OCI-LY7 (cell line): ENCODE measurements around the gene XDH. TPM values are rescaled to one million over a fixed set of nuclear protein-coding genes. Genes with fewer than 3 reads are reported as not detected.

ENCODE experiments used
- BruUV-seq: library from RNA; stranded (reverse); fragments of 400-500 nt; replicated peaks from 2 replicates; lab custom pipeline; 2021; lab: Mats Ljungman, UMichigan
- CTCF ChIA-PET: fragments of 300-600 bp; sonication (Branson Sonifier 250); formaldehyde crosslinking; loops from one replicate; lab custom pipeline; 2022; ENCODE audit warnings: antibody characterized with exemption; ENCODE audit not compliant: unreplicated experiment; lab: Charles Lee
- POLR2A ChIA-PET: fragments of 300-600 bp; sonication (Branson Sonifier 250); formaldehyde crosslinking; loops from one replicate; lab custom pipeline; 2022; ENCODE audit warnings: antibody characterized with exemption; lab: Charles Lee
- DNase-seq: peaks from one replicate; pipeline ENCODE4 v3.0.0-alpha.2; 2015; ENCODE audit warnings: low spot score
- H2AFZ ChIP-seq: fragments of 200-600 bp; sonication (generic), shearing (Covaris generic); 2 replicates; pipeline ENCODE4 v1.6.1; 2014; ENCODE audit warnings: mild to moderate bottlenecking, antibody characterized with exemption, low read length, moderate library complexity
- H3K27ac ChIP-seq: fragments of 200-600 bp; sonication (generic); 2 replicates; pipeline ENCODE4 v1.5.1; 2014; ENCODE audit warnings: mixed run types, low read depth, mild to moderate bottlenecking, moderate library complexity, low read length, inconsistent platforms; ENCODE audit not compliant: poor library complexity, severe bottlenecking
- H3K36me3 ChIP-seq: fragments of 200-600 bp; sonication (generic); 2 replicates; pipeline ENCODE4 v1.6.1; 2014; ENCODE audit warnings: mild to moderate bottlenecking, antibody characterized with exemption, low read length, moderate library complexity, mixed read lengths; ENCODE audit not compliant: insufficient read depth
- H3K4me1 ChIP-seq: fragments of 200-600 bp; sonication (generic); 2 replicates; pipeline ENCODE4 v1.5.1; 2014; ENCODE audit warnings: mild to moderate bottlenecking, low read length; ENCODE audit not compliant: insufficient read depth, poor library complexity, severe bottlenecking
- H3K4me2 ChIP-seq: fragments of 200-600 bp; sonication (generic); 2 replicates; pipeline ENCODE4 v1.6.1; 2014; ENCODE audit warnings: mild to moderate bottlenecking, low read length
- H3K4me3 ChIP-seq: fragments of 200-600 bp; sonication (generic); 2 replicates; pipeline ENCODE4 v1.5.1; 2014; ENCODE audit warnings: mild to moderate bottlenecking, low read depth, low read length; ENCODE audit not compliant: poor library complexity, severe bottlenecking
- H3K79me2 ChIP-seq: fragments of 200-600 bp; sonication (generic); 2 replicates; pipeline ENCODE4 v1.6.1; 2016; ENCODE audit warnings: low read depth, mild to moderate bottlenecking, low read length, moderate library complexity, mixed read lengths; ENCODE audit not compliant: insufficient read depth
- H3K9me2 ChIP-seq: fragments of 200-600 bp; sonication (generic); 2 replicates; pipeline ENCODE4 v1.6.1; 2016; ENCODE audit warnings: mild to moderate bottlenecking, low read length, mixed read lengths; ENCODE audit not compliant: insufficient read depth
- H3K9me3 ChIP-seq: fragments of 200-600 bp; sonication (generic); 2 replicates; pipeline ENCODE4 v1.6.1; 2014; ENCODE audit warnings: mild to moderate bottlenecking, mixed run types, low read length, mixed read lengths
- H4K20me1 ChIP-seq: fragments of 200-600 bp; sonication (generic); 2 replicates; pipeline ENCODE4 v1.6.1; 2014; ENCODE audit warnings: mild to moderate bottlenecking, antibody characterized with exemption, low read length, moderate library complexity, mixed read lengths; ENCODE audit not compliant: insufficient read depth
- CTCF ChIP-seq: fragments of 200-600 bp; sonication (generic); conservative IDR thresholded peaks from 2 replicates; pipeline ENCODE4 v1.5.1; 2014; ENCODE audit warnings: mild to moderate bottlenecking, antibody characterized with exemption, low read length, moderate library complexity, mixed read lengths
- EZH2phosphoT487 ChIP-seq: fragments of 200-600 bp; sonication (generic); IDR thresholded peaks from 2 replicates; pipeline ENCODE4 v1.6.1; 2018; ENCODE audit warnings: low read depth, borderline replicate concordance, mild to moderate bottlenecking, mixed run types, antibody characterized with exemption, low read length, moderate library complexity, mixed read lengths
- intact Hi-C: fragments of 100-400 bp; cut with micrococcal nuclease; formaldehyde crosslinking; loops from one replicate; pipeline ENCODE4 v1.10.0; 2022; ENCODE audit not compliant: unreplicated experiment
- total RNA-seq, 2 experiments: library from RNA; depleted of rRNA in 1 of 2; stranded (reverse); fragments of >200 nt in 1 of 2; shearing (Covaris generic) in 1 of 2; gene quantifications; 2 replicates each; pipeline ENCODE4 v1.2.3, GENCODE V29; 2014 to 2022

XDH gene
- total RNA-seq, 2 experiments from 2014 or later = not detected

DNA sequence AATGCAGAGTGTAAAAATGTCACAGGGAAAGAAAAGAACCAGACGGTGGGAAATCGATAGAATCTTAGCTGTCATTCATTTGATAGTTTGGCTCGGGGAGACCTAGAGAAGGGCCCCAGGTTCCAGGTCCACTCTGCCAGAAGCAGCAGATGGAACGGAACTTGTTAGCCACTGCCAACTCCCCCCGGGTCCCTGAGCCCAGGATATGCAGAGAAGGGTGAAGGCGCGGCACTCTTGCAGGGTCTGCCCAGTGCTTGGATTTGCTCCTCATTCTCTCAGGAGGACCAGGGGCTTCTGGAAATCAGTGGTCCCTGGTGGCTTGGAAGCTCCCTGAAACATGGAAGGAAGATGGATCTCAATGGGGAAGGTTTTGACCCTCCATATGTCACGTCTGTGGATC, 11.6 kb upstream of the XDH start:
- Histone ChIP-seq H4K20me1 (no peaks in the 10 kb centered on the region), H3K9me3 (no peaks in the 10 kb centered on the region), H3K4me2 (no peak overlapping the region), H3K79me2 (no peaks in the 10 kb centered on the region), H3K4me1 (no peaks in the 10 kb centered on the region), H2AFZ (no peak overlapping the region), H3K36me3 (no peaks in the 10 kb centered on the region), H3K9me2 (0 out of 2 replicates have a peak, but pooled peaks cover 5% of the 10 kb centered on the region), H3K27ac (no peak overlapping the region), H3K4me3 (no peak overlapping the region)
- BruUV-seq = no TSS peak
- POLR2A ChIA-PET = no interaction called here
- no peak for DNase-seq
- CTCF ChIA-PET = no interaction called here
- intact Hi-C loops = no loop called here
- TF ChIP-seq EZH2phosphoT487 (no peak), CTCF (no peak)

- Histone ChIP-seq H3K27ac (no peak overlapping the region), H3K9me2 (0 out of 2 replicates have a peak, but pooled peaks cover 5% of the 10 kb centered on the region), H2AFZ (no peak overlapping the region), H3K79me2 (no peaks in the 10 kb centered on the region), H3K36me3 (no peaks in the 10 kb centered on the region), H4K20me1 (no peaks in the 10 kb centered on the region), H3K4me1 (peaks cover under 1% of the 10 kb centered on the region), H3K4me3 (no peak overlapping the region), H3K9me3 (peaks cover 18% of the 10 kb centered on the region; the same call in 1 of the 2 replicates), H3K4me2 (no peak overlapping the region)
- no peak for TF ChIP-seq EZH2phosphoT487
- no peak for TF ChIP-seq CTCF
- DNase-seq = no peak
- no TSS peak for BruUV-seq
- intact Hi-C loops = no loop called here
- ChIA-PET POLR2A (interaction anchor here (1.6 kb wide), 1 partner anchor 14 kb away, joined by 3 read pairs; no protein-coding TSS in a partner anchor), CTCF (no interaction called here)
These were observed 7.1 kb upstream of the XDH start for GRCh38 chr2:31421634-31422033.

DNA sequence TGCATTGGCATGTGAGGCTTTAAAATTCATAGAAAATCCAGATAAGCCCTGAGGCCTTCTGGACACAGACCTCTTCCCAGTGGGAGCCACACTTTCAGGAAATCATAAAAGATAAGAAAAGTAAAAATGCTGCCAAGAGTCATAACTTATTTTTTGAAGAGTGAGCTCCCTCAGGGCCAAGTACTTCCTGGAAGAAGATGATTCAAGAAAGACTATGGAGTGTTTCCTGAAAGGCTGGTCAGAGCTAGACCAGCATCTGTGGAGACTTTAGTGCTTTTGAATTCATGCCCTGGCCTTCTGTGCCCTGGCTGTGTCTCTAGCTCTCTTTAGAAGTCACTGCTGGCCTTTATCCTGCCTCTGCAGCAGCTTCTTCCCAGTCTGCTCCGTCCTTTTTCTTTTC, 6.4 kb upstream of the XDH start:
- Histone ChIP-seq H3K9me2 (0 out of 2 replicates have a peak, but pooled peaks cover 5% of the 10 kb centered on the region), H3K27ac (no peak overlapping the region), H3K4me1 (peaks cover 3% of the 10 kb centered on the region), H3K9me3 (peaks cover 18% of the 10 kb centered on the region; the same call in 1 of the 2 replicates), H4K20me1 (no peaks in the 10 kb centered on the region), H3K36me3 (no peaks in the 10 kb centered on the region), H3K4me2 (no peak overlapping the region), H3K79me2 (no peaks in the 10 kb centered on the region), H2AFZ (no peak overlapping the region), H3K4me3 (no peak overlapping the region)
- TF ChIP-seq CTCF (no peak), EZH2phosphoT487 (no peak)
- intact Hi-C loops = no loop called here
- POLR2A ChIA-PET = interaction anchor here (1.6 kb wide), 1 partner anchor 14 kb away, joined by 3 read pairs; no protein-coding TSS in a partner anchor
- BruUV-seq = no TSS peak
- DNase-seq = no peak
- CTCF ChIA-PET = no interaction called here
